ENCODE data around the gene GTPBP4.

GRCh38 chr10:954396-954795, 33.8 kb upstream of the GTPBP4 start:
- TF ChIP-seq, protein P1, sequence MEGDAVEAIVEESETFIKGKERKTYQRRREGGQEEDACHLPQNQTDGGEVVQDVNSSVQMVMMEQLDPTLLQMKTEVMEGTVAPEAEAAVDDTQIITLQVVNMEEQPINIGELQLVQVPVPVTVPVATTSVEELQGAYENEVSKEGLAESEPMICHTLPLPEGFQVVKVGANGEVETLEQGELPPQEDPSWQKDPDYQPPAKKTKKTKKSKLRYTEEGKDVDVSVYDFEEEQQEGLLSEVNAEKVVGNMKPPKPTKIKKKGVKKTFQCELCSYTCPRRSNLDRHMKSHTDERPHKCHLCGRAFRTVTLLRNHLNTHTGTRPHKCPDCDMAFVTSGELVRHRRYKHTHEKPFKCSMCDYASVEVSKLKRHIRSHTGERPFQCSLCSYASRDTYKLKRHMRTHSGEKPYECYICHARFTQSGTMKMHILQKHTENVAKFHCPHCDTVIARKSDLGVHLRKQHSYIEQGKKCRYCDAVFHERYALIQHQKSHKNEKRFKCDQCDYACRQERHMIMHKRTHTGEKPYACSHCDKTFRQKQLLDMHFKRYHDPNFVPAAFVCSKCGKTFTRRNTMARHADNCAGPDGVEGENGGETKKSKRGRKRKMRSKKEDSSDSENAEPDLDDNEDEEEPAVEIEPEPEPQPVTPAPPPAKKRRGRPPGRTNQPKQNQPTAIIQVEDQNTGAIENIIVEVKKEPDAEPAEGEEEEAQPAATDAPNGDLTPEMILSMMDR (IDR thresholded peaks at IDR 0.05) = no peak
- TF ChIP-seq POLR2AphosphoS5 (IDR thresholded peaks at IDR 0.05) = no peak

Data from prostate gland (tissue), 2 donors.